Stomach (tissue), 9 donors: ENCODE measurements around the gene INPP5A. TPM values are rescaled to one million over a fixed set of nuclear protein-coding genes. Genes with fewer than 3 reads are reported as not detected.

ENCODE experiments used
- DNase-seq, 2 donors: peaks; one replicate each; pipeline versions ENCODE4 v3.0.0 to v3.0.0-alpha.2; 2013 to 2019
- H3K27ac ChIP-seq, 5 donors: fragments of 200-600 bp in 4 of 5; sonication (generic) in 4 of 5; one replicate each; pipeline ENCODE4 v1.5.1; 2013 to 2019; ENCODE audit warnings: mild to moderate bottlenecking in 1 of 5, moderate library complexity in 1 of 5
- H3K27me3 ChIP-seq, 3 donors: fragments of 200-600 bp; sonication (generic); one replicate each; pipeline ENCODE4 v1.5.1; 2017 to 2019; ENCODE audit warnings: mixed run types in 1 of 3
- H3K36me3 ChIP-seq, 4 donors: fragments of 200-600 bp; sonication (generic); 1 replicate in 3 of 4; 2 replicates in 1 of 4; pipeline ENCODE4 v1.5.1; 2016 to 2019
- H3K4me1 ChIP-seq, 4 donors: fragments of 200-600 bp; sonication (generic); one replicate each; pipeline ENCODE4 v1.5.1; 2016 to 2019
- H3K4me3 ChIP-seq, 4 donors: fragments of 200-600 bp; sonication (generic) in 3 of 4; one replicate each; pipeline ENCODE4 v1.5.1; 2016 to 2019; ENCODE audit warnings: mild to moderate bottlenecking in 1 of 4
- H3K9me3 ChIP-seq, 4 donors: fragments of 200-600 bp; sonication (generic); one replicate each; pipeline ENCODE4 v1.5.1; 2016 to 2019
- EP300 ChIP-seq: sonication (generic); formaldehyde crosslinking; IDR thresholded peaks from one replicate; pipeline ENCODE4 v1.6.1; 2017; ENCODE audit warnings: antibody characterized with exemption
- POLR2A ChIP-seq, 4 donors: fragments of 450-650 bp; IDR thresholded peaks; one replicate each; pipeline ENCODE4 v1.6.1; 2016; ENCODE audit warnings: antibody characterized with exemption in 4 of 4, control low read depth in 2 of 4, mild to moderate bottlenecking in 1 of 4, moderate library complexity in 1 of 4
- POLR2AphosphoS5 ChIP-seq, 3 donors: sonication (generic); formaldehyde crosslinking; IDR thresholded peaks; one replicate each; pipeline ENCODE4 v1.6.1; 2016; ENCODE audit warnings: antibody characterized with exemption in 3 of 3
- WGBS, 5 donors: extraction: QIAGEN DNeasy Blood & Tissue Kit in 3 of 5; methylation state at CpG; one replicate each; pipeline versions ENCODE4 v1.1.5 to v1.1.7; 2013 to 2018; 5-methylcytosine and 5-hydroxymethylcytosine counted together
- intact Hi-C: fragments of 100-400 bp; cut with DNase I; formaldehyde crosslinking; loops from one replicate; pipeline ENCODE4 v1.15.1; 2023; ENCODE audit warnings: low total_unique reads
- polyA plus RNA-seq, 3 donors: library from polyadenylated mRNA; stranded (reverse); fragments of 200-250 nt; gene quantifications; one replicate each; pipeline ENCODE4 v1.2.3, GENCODE V29; 2013
- total RNA-seq, 5 donors: library from RNA; depleted of rRNA; stranded (reverse); fragments of >200 nt; gene quantifications; one replicate each; pipeline versions ENCODE4 v1.1.0 to v1.2.3, GENCODE V29; 2014 to 2016
- TF ChIP-seq, protein P1 (sequence below), 7 experiments: fragments of 450-650 bp in 4 of 7; fragments of 200-600 bp in 3 of 7; sonication (generic) in 3 of 7; IDR thresholded peaks; one replicate each; pipeline ENCODE4 v1.5.1; 2016 to 2019; ENCODE audit warnings: antibody characterized with exemption in 7 of 7, control low read depth in 2 of 7, mild to moderate bottlenecking in 1 of 7
- donor health status: healthy with polysubstance abuse.
- donor health status: Bipolar disorder and iron deficiency.
- donor health status: healthy.

INPP5A gene
- total and polyA plus RNA-seq, 8 donors = 17.2 to 72.3 (median 31.0) TPM

- no peak overlapping the region for H3K4me3 ChIP-seq
- no peaks in the 10 kb centered on the region for H3K9me3 ChIP-seq
- no peaks in the 10 kb centered on the region for H3K36me3 ChIP-seq
- DNase-seq = peak in 1 of 2 donors; percentile 63
- no peak for TF ChIP-seq POLR2A (IDR thresholded peaks at IDR 0.05)
- no peak for TF ChIP-seq EP300
- TF ChIP-seq, protein P1, sequence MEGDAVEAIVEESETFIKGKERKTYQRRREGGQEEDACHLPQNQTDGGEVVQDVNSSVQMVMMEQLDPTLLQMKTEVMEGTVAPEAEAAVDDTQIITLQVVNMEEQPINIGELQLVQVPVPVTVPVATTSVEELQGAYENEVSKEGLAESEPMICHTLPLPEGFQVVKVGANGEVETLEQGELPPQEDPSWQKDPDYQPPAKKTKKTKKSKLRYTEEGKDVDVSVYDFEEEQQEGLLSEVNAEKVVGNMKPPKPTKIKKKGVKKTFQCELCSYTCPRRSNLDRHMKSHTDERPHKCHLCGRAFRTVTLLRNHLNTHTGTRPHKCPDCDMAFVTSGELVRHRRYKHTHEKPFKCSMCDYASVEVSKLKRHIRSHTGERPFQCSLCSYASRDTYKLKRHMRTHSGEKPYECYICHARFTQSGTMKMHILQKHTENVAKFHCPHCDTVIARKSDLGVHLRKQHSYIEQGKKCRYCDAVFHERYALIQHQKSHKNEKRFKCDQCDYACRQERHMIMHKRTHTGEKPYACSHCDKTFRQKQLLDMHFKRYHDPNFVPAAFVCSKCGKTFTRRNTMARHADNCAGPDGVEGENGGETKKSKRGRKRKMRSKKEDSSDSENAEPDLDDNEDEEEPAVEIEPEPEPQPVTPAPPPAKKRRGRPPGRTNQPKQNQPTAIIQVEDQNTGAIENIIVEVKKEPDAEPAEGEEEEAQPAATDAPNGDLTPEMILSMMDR (IDR thresholded peaks at IDR 0.05) = no peak
- TF ChIP-seq POLR2AphosphoS5 (IDR thresholded peaks at IDR 0.05) = peak in 2 of 3 donors; percentile 14 to 20
- H3K27ac ChIP-seq = peak overlapping the region in 1 of 5 donors; percentile 72
- no peaks in the 10 kb centered on the region for H3K27me3 ChIP-seq
- intact Hi-C loops = no loop called here
- H3K4me1 ChIP-seq = peaks cover 9 to 38% (median 23%) of the 10 kb centered on the region in 4 donors
- 84 to 92% (median 89%) methylated on average over 23 of the region's 23 CpGs for WGBS, 5 donors
These were observed 26.2 kb upstream of the INPP5A start for GRCh38 chr10:132511121-132512051.

DNA sequence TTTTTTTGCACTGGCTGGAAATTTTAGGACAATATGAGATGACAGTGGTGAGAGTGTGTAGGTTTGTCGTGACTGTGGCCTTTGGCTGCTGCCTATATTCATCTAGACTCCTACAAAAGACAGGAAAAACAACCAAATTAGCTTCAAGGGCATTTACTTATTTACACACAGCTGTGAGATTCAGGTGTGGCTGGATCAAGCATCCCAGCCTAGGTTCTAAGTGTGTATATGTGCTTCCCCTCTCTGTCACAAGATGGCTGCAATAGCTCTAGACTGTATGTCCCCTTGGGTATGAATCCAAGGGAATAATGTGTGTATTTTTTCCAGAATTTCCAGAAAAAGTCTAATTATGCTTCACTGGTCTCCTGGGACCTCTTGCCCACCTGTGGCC lies 25.5 kb upstream of the INPP5A start:
- no peaks in the 10 kb centered on the region for H3K9me3 ChIP-seq
- H3K4me3 ChIP-seq = no peak overlapping the region
- intact Hi-C loops = no loop called here
- no peak for DNase-seq
- no peaks in the 10 kb centered on the region for H3K27me3 ChIP-seq
- H3K4me1 ChIP-seq = peaks cover 15 to 40% (median 27%) of the 10 kb centered on the region in 4 donors
- H3K27ac ChIP-seq = peak overlapping the region in 1 of 5 donors; percentile 72
- no peak for TF ChIP-seq POLR2AphosphoS5 (IDR thresholded peaks at IDR 0.05)
- no peak for TF ChIP-seq EP300
- TF ChIP-seq, protein P1 (IDR thresholded peaks at IDR 0.05) = no peak
- TF ChIP-seq POLR2A (IDR thresholded peaks at IDR 0.05) = no peak
- H3K36me3 ChIP-seq = no peaks in the 10 kb centered on the region
- WGBS, 5 donors = 80 to 94% (median 91%) methylated on average over 1 of the region's 1 CpG

DNA sequence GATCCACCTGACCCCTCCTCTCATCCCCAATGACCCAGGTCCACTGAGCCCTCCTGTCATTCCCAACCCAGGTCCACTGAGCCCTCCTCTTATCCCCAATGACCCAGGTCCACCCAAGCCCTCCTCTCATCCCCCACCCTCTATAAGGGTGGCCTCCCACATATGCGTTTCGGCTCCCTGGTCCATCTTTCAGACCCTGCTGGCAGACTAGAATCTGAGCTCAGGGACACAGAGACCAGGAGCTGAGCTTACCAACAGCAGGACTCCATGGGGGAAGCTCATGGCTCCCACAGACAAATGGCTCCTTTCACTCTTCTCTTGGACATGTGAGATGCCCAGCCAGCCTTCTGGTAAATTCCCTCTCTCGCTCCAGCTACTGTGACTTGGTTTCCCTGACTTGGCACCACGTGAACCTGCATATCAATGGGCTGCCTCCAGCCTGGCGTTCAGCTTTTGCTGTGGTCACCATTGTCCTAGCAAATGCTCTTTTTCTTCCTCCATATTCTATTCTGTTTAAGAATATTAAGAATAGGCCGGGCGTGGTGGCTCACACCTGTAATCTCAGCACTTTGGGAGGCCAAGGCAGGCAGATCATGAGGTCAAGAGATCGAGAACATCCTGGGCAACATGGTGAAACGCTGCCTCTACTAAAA lies 24.8 kb upstream of the INPP5A start:
- H3K9me3 ChIP-seq = no peaks in the 10 kb centered on the region
- H3K27me3 ChIP-seq = no peaks in the 10 kb centered on the region
- TF ChIP-seq POLR2A (IDR thresholded peaks at IDR 0.05) (no peak), EP300 (no peak), POLR2AphosphoS5 (IDR thresholded peaks at IDR 0.05) (no peak)
- TF ChIP-seq, protein P1 (IDR thresholded peaks at IDR 0.05) = no peak
- no peak for DNase-seq
- intact Hi-C loops = no loop called here
- 84 to 91% (median 89%) methylated on average over 9 of the region's 9 CpGs for WGBS, 5 donors
- H3K27ac ChIP-seq = peak overlapping the region in 1 of 5 donors; percentile 72
- peaks cover 23 to 40% (median 32%) of the 10 kb centered on the region in 4 donors for H3K4me1 ChIP-seq
- H3K36me3 ChIP-seq = no peaks in the 10 kb centered on the region
- H3K4me3 ChIP-seq = no peak overlapping the region

GRCh38 chr10:132514821-132515520 lies 22.6 kb upstream of the INPP5A start:
- Histone ChIP-seq H3K4me1 (peaks cover 37 to 46% (median 42%) of the 10 kb centered on the region in 4 donors), H3K27me3 (no peaks in the 10 kb centered on the region), H3K9me3 (no peaks in the 10 kb centered on the region), H3K4me3 (no peak overlapping the region), H3K27ac (peak overlapping the region in 2 of 5 donors; percentile 15 to 91), H3K36me3 (no peaks in the 10 kb centered on the region)
- DNase-seq = peak; percentile 13 to 74
- intact Hi-C loops = no loop called here
- WGBS, 5 donors = 68 to 90% (median 82%) methylated on average over 16 to 21 of the region's 21 CpGs
- no peak for TF ChIP-seq EP300
- no peak for TF ChIP-seq POLR2AphosphoS5 (IDR thresholded peaks at IDR 0.05)
- TF ChIP-seq POLR2A (IDR thresholded peaks at IDR 0.05) = no peak
- TF ChIP-seq, protein P1 (IDR thresholded peaks at IDR 0.05) = no peak
